GM21528 (cell line): ENCODE measurements around the gene DIS3L2.

ENCODE experiments used
- ATAC-seq: cut with Tn5 transposase; IDR thresholded peaks from one replicate; pipeline ENCODE4 v1.9.1; 2021; ENCODE audit warnings: mild to moderate bottlenecking, moderate library complexity; ENCODE audit not compliant: unreplicated experiment, low FRiP score

The DIS3L2 gene

GRCh38 chr2:231951452-231952035 is 10.0 kb upstream of the DIS3L2 start:
- no peak for ATAC-seq

GRCh38 chr2:231955758-231956472 is 5.6 kb upstream of the DIS3L2 start:
- no peak for ATAC-seq

- ATAC-seq, result no peak
These were observed 3.4 kb upstream of the DIS3L2 start for GRCh38 chr2:231957913-231958763.

GRCh38 chr2:231960810-231961348 is 634 bp upstream of the DIS3L2 start:
- ATAC-seq, result no peak

DNA sequence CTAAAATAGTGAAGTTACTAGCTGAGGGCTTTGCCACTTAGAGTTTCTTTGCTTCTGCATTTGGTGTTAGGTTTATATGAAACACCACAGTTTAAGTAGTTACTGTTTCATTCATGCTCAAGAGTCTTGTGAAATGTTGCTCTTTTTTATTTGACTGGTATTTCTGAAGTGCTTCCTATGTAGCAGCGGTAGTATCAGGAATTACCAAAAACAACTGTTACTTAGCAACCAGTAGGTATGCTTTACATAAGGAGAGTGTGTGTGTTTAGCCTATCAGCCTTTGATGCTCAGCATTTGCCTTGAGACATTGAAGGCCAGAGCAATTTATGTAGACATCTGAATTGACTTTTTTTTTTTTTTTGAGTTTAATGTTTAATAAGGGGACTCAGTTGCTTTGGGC is 3.6 kb downstream of the DIS3L2 start:
- no peak for ATAC-seq

GRCh38 chr2:231966886-231967285 is 5.4 kb downstream of the DIS3L2 start:
- ATAC-seq, result no peak

DNA sequence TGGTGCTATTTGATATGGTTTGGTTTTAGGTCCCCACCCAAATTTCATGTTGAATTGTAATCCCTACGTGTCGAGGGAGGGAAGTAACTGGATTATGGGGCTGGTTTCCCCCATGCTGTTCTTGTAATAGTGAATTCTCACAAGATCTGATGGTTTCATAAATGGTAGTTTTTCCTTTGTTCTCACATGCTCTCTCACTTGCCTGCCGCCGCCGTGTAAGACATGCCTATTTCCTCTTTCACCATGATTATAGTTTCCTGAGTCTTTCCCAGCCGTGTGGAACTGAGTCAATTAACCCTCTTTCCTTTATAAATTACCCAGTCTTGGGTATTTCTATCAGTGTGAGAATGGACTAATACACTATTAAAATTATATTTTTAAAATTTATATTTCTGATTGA is 7.3 kb downstream of the DIS3L2 start:
- no peak for ATAC-seq

GRCh38 chr2:231970461-231970860 is 8.9 kb downstream of the DIS3L2 start:
- ATAC-seq, result no peak

- no peak for ATAC-seq
These were observed 13.5 kb downstream of the DIS3L2 start for GRCh38 chr2:231975001-231975400.

DNA sequence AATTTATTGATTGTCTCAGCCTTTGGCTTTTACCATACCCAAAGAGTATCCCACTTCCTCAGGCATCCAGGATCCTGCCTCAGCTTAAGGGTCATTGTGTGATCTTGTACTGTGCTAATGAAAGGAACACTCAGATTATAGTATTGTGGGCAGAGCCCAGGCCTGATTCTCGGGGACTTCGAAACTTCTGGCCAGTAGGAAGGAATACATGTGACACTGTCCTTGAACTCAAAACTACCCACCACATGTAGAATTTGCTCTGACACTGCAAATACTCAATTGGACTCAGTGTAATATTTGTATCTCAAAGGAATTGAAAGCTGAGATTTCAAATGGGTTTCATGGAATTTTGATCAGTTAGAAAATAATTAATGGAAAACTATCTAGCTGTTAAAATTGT is 15.9 kb downstream of the DIS3L2 start:
- ATAC-seq, result no peak

DNA sequence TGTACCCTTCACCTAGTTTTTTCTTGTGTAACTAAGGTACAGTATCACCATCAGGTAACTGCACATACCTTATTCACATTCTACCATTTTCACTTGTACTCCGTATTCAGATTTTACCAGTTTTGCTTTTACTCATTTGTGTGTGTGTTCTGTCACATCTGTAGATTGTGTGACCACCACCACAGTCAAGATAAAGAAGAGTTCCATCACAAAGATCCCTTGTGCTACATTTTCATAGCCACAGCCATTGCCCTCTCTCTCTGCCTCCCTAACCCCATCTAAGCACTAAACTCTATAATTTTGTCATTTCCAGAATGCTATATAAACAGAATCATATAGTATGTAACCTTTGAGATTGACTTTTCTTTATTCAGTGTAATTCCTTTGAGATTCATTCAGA is 23.5 kb downstream of the DIS3L2 start:
- ATAC-seq, result no peak

GRCh38 chr2:231985823-231986261 is 24.3 kb downstream of the DIS3L2 start:
- no peak for ATAC-seq

DNA sequence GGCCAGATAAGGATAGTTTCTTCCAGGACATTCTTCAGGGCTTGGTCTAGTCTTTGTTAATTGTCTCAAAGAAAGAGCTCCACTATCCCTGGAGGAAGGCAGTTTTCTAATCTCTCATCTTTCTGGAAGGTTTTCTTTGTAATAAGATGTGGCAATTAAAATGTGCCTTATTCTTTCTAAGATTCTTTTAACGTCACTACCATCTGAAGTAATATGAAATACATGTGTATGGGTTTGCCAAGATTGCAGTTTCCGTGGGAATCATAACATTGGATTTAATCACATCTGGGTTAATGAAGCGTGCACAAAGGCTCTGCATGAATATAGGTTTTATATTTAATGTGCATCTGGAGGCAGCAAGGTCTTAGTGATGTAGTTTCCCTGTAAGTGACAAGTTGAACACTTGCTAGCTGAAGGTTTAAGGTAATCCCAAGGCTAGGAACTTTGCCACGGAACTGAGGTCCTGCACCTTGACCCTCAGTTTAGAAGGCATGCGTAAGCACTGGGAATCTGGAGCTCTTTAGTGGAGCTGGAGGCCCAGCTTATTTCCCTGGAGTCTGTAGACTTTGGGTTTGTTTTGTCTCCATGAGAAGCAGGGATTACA is 25.7 kb downstream of the DIS3L2 start:
- no peak for ATAC-seq

- no peak for ATAC-seq
These were observed 26.8 kb downstream of the DIS3L2 start for GRCh38 chr2:231988179-231988866.

DNA sequence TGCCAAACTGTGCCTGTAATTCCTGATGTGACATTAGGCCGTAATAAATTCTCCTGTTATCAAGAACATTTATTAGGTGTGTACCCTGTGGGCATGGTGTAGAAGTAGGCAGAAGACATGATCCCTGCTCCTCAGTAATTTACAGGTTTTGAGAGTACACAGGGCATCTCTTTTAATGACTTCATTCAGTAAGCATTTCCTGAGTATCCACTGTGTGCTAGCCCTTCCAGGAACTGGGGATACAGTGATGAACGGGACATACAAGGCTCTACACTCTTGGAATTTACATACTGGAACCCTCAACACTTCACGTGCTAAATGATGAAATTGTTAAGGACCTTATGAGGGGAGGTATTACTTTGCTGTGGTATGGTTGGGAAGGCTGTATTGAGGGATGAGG is 30.2 kb downstream of the DIS3L2 start:
- ATAC-seq, result no peak

DNA sequence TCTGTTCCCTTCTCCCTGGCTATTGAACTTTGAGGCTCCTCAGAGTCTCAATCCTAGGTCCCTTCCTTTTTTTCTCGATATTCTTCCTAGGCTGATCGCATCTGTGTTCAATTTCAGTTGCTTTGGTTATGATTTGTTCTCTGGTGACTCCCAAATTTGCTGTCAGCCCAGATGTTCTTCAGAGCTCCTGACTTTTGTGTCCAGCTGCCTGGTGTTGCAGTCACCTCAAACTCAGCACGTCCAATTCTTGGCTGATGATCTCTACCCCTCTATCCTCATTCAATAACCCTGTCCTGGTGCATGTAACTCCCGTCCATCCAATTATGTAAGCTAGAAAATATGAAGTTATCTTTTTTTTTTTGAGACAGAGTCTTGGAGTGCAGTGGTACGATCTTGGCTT is 31.4 kb downstream of the DIS3L2 start:
- no peak for ATAC-seq

DNA sequence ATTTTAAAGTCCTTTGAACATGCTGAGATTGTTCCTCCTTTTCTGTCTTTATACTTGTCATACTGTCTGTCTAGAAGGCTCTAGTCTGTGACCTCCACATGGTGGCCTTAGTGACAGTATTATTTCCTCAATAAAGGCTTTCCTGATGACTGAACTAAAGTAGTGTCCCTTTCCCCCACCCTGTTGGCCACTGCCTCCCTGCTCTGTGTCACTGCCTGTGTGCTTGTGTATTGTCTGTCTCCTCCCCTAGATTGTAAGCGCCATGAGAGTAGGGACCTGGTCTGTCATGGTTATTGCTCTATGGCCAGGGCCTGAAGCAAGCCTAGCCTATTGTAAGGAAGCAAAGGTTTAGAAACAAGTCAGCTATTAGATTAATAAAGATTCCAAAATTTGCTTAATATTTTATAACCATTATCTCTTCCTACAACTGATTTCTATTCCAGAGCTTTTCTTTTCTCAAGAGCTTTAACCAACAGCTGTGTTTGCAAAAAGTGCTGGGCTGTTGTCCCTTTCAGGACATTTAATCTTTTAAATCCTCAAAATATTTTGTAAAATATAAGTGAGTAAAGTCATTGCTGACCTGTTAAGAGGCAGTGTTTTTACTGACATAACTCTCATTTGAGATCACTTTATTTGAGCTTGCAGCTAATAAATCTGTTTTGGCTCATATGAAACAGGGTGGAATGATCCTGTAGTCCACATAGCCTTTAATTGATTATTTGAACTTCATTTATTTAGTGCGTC is 35.5 kb downstream of the DIS3L2 start:
- no peak for ATAC-seq

DNA sequence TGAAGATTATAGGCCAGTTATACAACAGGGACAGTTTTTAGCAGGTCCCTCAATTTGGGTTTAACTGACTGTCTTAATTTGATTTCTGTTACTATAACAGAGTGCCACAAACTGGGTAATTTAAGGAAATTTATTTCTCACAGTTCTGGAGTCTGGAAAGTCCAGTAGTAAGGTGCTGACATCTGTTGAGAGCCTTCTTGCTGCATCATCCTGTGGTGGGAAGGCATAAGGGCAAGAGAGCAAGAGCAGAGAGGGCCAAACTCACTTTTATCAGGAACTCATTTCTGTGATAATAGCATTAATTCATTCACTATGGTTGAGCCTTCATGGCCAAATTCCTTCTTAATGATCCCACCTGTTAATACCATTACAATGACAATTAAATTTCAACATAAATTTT is 36.5 kb downstream of the DIS3L2 start:
- no peak for ATAC-seq

- ATAC-seq, result no peak
These were observed 38.9 kb downstream of the DIS3L2 start for GRCh38 chr2:232000439-232000838.

- ATAC-seq, result no peak
These were observed 39.6 kb downstream of the DIS3L2 start for GRCh38 chr2:232001073-232001472.
